GM21529 (cell line): ENCODE data around the gene CD19.
"Not testable (repeated sequence)": the region's sequence is repeated elsewhere in the genome, so short reads cannot be mapped to it uniquely, and the experiment has no call there.

Source experiments
- ATAC-seq: cut with Tn5 transposase; IDR thresholded peaks from one replicate; pipeline ENCODE4 v1.9.1; 2021; ENCODE audit not compliant: unreplicated experiment

CD19 gene

DNA sequence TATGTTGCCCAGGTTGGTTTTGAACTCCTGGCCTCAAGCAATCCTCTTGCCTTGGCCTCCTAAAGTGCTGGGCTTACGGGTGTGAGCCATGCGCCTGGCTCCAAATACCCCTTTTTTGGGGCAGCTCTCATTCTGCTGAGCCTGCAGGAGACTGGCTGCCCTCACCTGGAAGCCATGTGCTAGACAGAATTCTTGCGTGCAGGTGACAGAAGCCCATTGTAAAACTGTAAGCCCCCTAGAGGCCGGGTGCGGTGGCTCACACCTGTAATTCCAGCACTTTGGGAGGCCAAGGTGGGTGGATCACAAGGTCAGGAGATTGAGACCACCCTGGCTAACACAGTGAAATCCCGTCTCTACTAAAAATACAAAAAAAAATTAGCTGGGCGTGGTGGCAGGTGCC, 48.6 kb downstream of the CD19 start:
- not testable (repeated sequence) for ATAC-seq

- no peak for ATAC-seq
Observed at GRCh38 chr16:28980929-28981328, 49.2 kb downstream of the CD19 start.

DNA sequence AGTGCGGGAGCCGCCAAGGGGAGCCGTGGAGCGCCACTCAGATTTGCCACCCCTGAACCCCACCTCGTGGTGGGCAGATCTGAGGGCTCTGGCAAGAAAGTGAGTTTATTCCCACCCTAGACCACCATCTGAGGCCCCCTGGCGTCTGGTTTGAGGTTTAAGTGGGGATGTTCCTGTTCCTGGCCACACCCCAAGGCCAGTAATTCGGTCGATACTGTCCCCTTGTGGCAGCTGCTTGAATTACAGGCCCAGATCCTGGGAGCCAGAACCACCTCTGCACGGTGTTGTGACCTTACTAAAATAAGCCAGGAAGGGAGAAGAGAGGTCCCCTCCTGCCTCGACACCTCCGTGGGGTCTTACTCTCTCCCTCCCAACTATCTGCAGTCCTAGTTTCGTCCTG, 49.7 kb downstream of the CD19 start:
- no peak for ATAC-seq

DNA sequence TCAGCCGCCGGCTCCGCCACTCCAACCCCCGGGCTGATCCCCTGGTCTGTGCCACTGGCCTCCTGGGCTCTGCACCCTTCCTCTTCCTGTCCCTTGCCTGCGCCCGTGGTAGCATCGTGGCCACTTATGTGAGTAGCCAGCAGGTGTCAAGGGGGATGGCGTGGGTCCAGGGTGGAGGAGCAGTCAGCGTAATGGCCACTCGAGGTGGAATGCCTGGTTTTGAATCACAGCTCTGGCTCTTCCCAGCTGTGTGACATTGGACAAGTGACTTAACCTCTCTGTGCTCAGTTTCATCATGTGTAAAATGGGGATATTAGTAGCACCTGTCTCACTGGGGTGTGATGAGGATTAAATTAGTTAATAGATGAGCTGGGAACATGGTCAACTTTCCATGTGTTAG, 50.6 kb downstream of the CD19 start:
- ATAC-seq, result no peak

GRCh38 chr16:28982949-28983348, 51.2 kb downstream of the CD19 start:
- ATAC-seq, result no peak

- no peak for ATAC-seq
Observed at GRCh38 chr16:28983644-28984043, 51.9 kb downstream of the CD19 start.

GRCh38 chr16:28984091-28984490, 52.3 kb downstream of the CD19 start:
- ATAC-seq, result no peak

DNA sequence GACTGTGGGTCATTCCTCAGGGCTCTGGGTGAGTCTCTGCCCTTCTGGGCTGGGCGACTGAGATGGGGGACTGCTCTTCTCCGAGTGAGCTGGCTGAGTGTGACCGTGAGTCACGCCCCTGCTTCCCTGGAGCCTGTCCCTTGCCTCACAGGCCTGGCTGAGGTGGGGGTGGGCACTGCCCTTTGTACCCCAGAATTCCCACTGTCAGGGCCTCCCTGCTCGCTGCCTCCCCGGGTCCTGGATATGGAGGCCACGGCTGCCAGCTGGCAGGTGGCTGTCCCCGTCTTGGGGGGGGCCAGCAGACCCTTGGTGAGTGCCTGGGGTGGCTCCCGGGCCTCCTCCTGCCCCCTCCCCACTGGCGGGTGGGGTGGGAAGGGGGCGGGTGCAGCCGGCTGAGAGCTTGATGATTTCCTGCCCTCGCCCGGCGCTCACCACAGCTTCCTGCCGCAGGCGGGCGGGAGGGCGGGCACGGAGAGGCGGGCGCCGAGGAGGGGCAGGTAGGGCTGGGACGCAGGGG, 52.9 kb downstream of the CD19 start, which contains the start of gene LAT:
Gene LAT (plus strand): TSS at position 434 of the 517 bp plus-strand sequence. CDS start 366 bp downstream, outside the sequence.
- no peak for ATAC-seq

- no peak for ATAC-seq
Observed at GRCh38 chr16:28985211-28986041, 53.7 kb downstream of the CD19 start.

DNA sequence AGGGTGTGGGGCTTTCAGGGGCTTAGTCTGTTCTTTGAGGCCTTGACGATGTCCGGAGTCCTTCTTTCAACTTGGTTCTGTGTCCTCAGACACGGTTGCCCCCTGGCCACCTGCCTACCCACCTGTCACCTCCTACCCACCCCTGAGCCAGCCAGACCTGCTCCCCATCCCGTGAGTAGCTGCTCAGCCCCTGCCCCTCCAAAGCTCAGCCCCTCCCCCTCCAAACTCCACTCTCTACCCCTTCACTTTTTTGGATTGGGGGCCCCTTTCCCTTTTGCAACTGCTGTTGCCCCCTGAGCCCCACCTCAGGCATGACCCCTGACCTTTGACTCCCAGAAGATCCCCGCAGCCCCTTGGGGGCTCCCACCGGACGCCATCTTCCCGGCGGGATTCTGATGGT, 54.3 kb downstream of the CD19 start:
- no peak for ATAC-seq

DNA sequence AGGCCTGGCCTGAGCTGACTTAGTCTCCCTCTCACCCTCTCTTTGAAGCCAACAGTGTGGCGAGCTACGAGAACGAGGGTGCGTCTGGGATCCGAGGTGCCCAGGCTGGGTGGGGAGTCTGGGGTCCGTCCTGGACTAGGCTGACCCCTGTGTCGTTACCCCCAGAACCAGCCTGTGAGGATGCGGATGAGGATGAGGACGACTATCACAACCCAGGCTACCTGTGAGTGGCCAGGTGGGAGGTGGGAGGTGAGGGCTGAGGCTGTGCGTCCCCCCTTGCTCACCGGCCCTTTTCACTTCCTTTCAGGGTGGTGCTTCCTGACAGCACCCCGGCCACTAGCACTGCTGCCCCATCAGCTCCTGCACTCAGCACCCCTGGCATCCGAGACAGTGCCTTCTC, 54.7 kb downstream of the CD19 start:
- no peak for ATAC-seq

DNA sequence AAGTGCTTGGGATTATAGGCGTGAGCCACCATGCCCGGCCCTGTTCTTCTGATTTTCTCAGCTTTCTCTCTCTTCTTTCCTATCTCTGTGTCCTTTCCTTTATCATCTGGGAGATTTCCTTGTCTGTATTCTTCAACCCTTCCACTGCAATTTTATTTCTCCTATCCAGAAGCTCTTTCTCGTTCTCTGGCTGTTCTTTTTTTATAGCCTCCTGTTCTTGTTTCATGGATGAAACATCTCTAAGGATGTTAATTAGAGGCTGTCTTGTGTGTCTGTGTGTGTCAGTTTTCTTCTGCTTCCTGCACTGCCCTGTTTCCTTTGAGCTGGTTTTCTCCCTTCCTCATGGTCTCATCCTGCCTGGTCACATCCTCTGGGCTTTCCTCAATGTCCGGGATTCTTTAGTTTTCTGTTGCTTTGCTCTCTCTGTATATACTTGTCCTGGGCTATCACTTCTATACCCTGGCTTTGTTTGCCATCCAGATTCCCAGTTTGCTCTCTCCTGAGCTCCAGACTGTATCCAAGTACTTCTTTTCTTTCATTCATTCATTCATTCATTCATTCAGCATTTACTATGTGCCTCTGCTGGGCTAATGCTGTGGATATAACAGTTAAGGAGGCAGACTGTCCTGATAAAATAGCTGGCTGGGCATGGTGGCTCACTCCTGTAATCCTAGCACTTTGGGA, 55.5 kb downstream of the CD19 start:
- no peak for ATAC-seq
